OCI-LY7 (cell line): Measurements from ENCODE around the gene RBM19. TPM values are rescaled to one million over a fixed set of nuclear protein-coding genes. Genes with fewer than 3 reads are reported as not detected.

ENCODE experiments used
- BruUV-seq: library from RNA; stranded (reverse); fragments of 400-500 nt; replicated peaks from 2 replicates; lab custom pipeline; 2021; lab: Mats Ljungman, UMichigan
- CTCF ChIA-PET: fragments of 300-600 bp; sonication (Branson Sonifier 250); formaldehyde crosslinking; loops from one replicate; lab custom pipeline; 2022; ENCODE audit warnings: antibody characterized with exemption; ENCODE audit not compliant: unreplicated experiment; lab: Charles Lee
- POLR2A ChIA-PET: fragments of 300-600 bp; sonication (Branson Sonifier 250); formaldehyde crosslinking; loops from one replicate; lab custom pipeline; 2022; ENCODE audit warnings: antibody characterized with exemption; lab: Charles Lee
- DNase-seq: peaks from one replicate; pipeline ENCODE4 v3.0.0-alpha.2; 2015; ENCODE audit warnings: low spot score
- H2AFZ ChIP-seq: fragments of 200-600 bp; sonication (generic), shearing (Covaris generic); 2 replicates; pipeline ENCODE4 v1.6.1; 2014; ENCODE audit warnings: mild to moderate bottlenecking, antibody characterized with exemption, low read length, moderate library complexity
- H3K27ac ChIP-seq: fragments of 200-600 bp; sonication (generic); 2 replicates; pipeline ENCODE4 v1.5.1; 2014; ENCODE audit warnings: mixed run types, low read depth, mild to moderate bottlenecking, moderate library complexity, low read length, inconsistent platforms; ENCODE audit not compliant: poor library complexity, severe bottlenecking
- H3K36me3 ChIP-seq: fragments of 200-600 bp; sonication (generic); 2 replicates; pipeline ENCODE4 v1.6.1; 2014; ENCODE audit warnings: mild to moderate bottlenecking, antibody characterized with exemption, low read length, moderate library complexity, mixed read lengths; ENCODE audit not compliant: insufficient read depth
- H3K4me1 ChIP-seq: fragments of 200-600 bp; sonication (generic); 2 replicates; pipeline ENCODE4 v1.5.1; 2014; ENCODE audit warnings: mild to moderate bottlenecking, low read length; ENCODE audit not compliant: insufficient read depth, poor library complexity, severe bottlenecking
- H3K4me2 ChIP-seq: fragments of 200-600 bp; sonication (generic); 2 replicates; pipeline ENCODE4 v1.6.1; 2014; ENCODE audit warnings: mild to moderate bottlenecking, low read length
- H3K4me3 ChIP-seq: fragments of 200-600 bp; sonication (generic); 2 replicates; pipeline ENCODE4 v1.5.1; 2014; ENCODE audit warnings: mild to moderate bottlenecking, low read depth, low read length; ENCODE audit not compliant: poor library complexity, severe bottlenecking
- H3K79me2 ChIP-seq: fragments of 200-600 bp; sonication (generic); 2 replicates; pipeline ENCODE4 v1.6.1; 2016; ENCODE audit warnings: low read depth, mild to moderate bottlenecking, low read length, moderate library complexity, mixed read lengths; ENCODE audit not compliant: insufficient read depth
- H3K9me2 ChIP-seq: fragments of 200-600 bp; sonication (generic); 2 replicates; pipeline ENCODE4 v1.6.1; 2016; ENCODE audit warnings: mild to moderate bottlenecking, low read length, mixed read lengths; ENCODE audit not compliant: insufficient read depth
- H3K9me3 ChIP-seq: fragments of 200-600 bp; sonication (generic); 2 replicates; pipeline ENCODE4 v1.6.1; 2014; ENCODE audit warnings: mild to moderate bottlenecking, mixed run types, low read length, mixed read lengths
- H4K20me1 ChIP-seq: fragments of 200-600 bp; sonication (generic); 2 replicates; pipeline ENCODE4 v1.6.1; 2014; ENCODE audit warnings: mild to moderate bottlenecking, antibody characterized with exemption, low read length, moderate library complexity, mixed read lengths; ENCODE audit not compliant: insufficient read depth
- EZH2phosphoT487 ChIP-seq: fragments of 200-600 bp; sonication (generic); IDR thresholded peaks from 2 replicates; pipeline ENCODE4 v1.6.1; 2018; ENCODE audit warnings: low read depth, borderline replicate concordance, mild to moderate bottlenecking, mixed run types, antibody characterized with exemption, low read length, moderate library complexity, mixed read lengths
- intact Hi-C: fragments of 100-400 bp; cut with micrococcal nuclease; formaldehyde crosslinking; loops from one replicate; pipeline ENCODE4 v1.10.0; 2022; ENCODE audit not compliant: unreplicated experiment
- total RNA-seq, 2 experiments: library from RNA; depleted of rRNA in 1 of 2; stranded (reverse); fragments of >200 nt in 1 of 2; shearing (Covaris generic) in 1 of 2; gene quantifications; 2 replicates each; pipeline ENCODE4 v1.2.3, GENCODE V29; 2014 to 2022
- TF ChIP-seq, protein P1 (sequence below): fragments of 200-600 bp; sonication (generic); conservative IDR thresholded peaks from 2 replicates; pipeline ENCODE4 v1.5.1; 2014; ENCODE audit warnings: mild to moderate bottlenecking, antibody characterized with exemption, low read length, moderate library complexity, mixed read lengths

RBM19 gene
- total RNA-seq, 2 experiments from 2014 or later = 37.8 to 46.2 TPM

- intact Hi-C loops = no loop called here
- no peak overlapping the region for H3K27ac ChIP-seq
- 0 out of 2 replicates have a peak, but pooled peaks cover 4% of the 10 kb centered on the region for H3K36me3 ChIP-seq
- no peaks in the 10 kb centered on the region for H3K9me2 ChIP-seq
- TF ChIP-seq EZH2phosphoT487 = no peak
- TF ChIP-seq, protein P1, sequence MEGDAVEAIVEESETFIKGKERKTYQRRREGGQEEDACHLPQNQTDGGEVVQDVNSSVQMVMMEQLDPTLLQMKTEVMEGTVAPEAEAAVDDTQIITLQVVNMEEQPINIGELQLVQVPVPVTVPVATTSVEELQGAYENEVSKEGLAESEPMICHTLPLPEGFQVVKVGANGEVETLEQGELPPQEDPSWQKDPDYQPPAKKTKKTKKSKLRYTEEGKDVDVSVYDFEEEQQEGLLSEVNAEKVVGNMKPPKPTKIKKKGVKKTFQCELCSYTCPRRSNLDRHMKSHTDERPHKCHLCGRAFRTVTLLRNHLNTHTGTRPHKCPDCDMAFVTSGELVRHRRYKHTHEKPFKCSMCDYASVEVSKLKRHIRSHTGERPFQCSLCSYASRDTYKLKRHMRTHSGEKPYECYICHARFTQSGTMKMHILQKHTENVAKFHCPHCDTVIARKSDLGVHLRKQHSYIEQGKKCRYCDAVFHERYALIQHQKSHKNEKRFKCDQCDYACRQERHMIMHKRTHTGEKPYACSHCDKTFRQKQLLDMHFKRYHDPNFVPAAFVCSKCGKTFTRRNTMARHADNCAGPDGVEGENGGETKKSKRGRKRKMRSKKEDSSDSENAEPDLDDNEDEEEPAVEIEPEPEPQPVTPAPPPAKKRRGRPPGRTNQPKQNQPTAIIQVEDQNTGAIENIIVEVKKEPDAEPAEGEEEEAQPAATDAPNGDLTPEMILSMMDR = no peak
- no peak for DNase-seq
- no peaks in the 10 kb centered on the region for H4K20me1 ChIP-seq
- H3K9me3 ChIP-seq = no peaks in the 10 kb centered on the region
- no peak overlapping the region for H3K4me3 ChIP-seq
- H3K79me2 ChIP-seq = no peaks in the 10 kb centered on the region
- no peak overlapping the region for H2AFZ ChIP-seq
- POLR2A ChIA-PET = no interaction called here
- H3K4me2 ChIP-seq = no peak overlapping the region
- no TSS peak for BruUV-seq
- no peaks in the 10 kb centered on the region for H3K4me1 ChIP-seq
- CTCF ChIA-PET = no interaction called here
These were observed 78.2 kb downstream of the RBM19 start for GRCh38 chr12:113887906-113888305.

GRCh38 chr12:113886721-113887120, 79.4 kb downstream of the RBM19 start:
- POLR2A ChIA-PET = no interaction called here
- Histone ChIP-seq H3K4me1 (no peaks in the 10 kb centered on the region), H3K4me2 (no peak overlapping the region), H3K27ac (no peak overlapping the region), H3K79me2 (no peaks in the 10 kb centered on the region), H3K9me3 (no peaks in the 10 kb centered on the region), H3K4me3 (no peak overlapping the region), H3K9me2 (no peaks in the 10 kb centered on the region), H4K20me1 (no peaks in the 10 kb centered on the region), H3K36me3 (0 out of 2 replicates have a peak, but pooled peaks cover 4% of the 10 kb centered on the region), H2AFZ (no peak overlapping the region)
- TF ChIP-seq EZH2phosphoT487 = no peak
- TF ChIP-seq, protein P1 = no peak
- no TSS peak for BruUV-seq
- no peak for DNase-seq
- CTCF ChIA-PET = no interaction called here
- intact Hi-C loops = no loop called here

- BruUV-seq = no TSS peak
- CTCF ChIA-PET = no interaction called here
- no peak overlapping the region for H3K4me2 ChIP-seq
- no peak for TF ChIP-seq EZH2phosphoT487
- TF ChIP-seq, protein P1 = no peak
- H3K4me1 ChIP-seq = no peaks in the 10 kb centered on the region
- no peak for DNase-seq
- H3K27ac ChIP-seq = no peak overlapping the region
- H3K4me3 ChIP-seq = no peak overlapping the region
- H3K79me2 ChIP-seq = no peaks in the 10 kb centered on the region
- H3K9me3 ChIP-seq = no peaks in the 10 kb centered on the region
- H3K9me2 ChIP-seq = no peaks in the 10 kb centered on the region
- intact Hi-C loops = no loop called here
- POLR2A ChIA-PET = no interaction called here
- H3K36me3 ChIP-seq = 0 out of 2 replicates have a peak, but pooled peaks cover 4% of the 10 kb centered on the region
- no peak overlapping the region for H2AFZ ChIP-seq
- no peaks in the 10 kb centered on the region for H4K20me1 ChIP-seq
These were observed 81.7 kb downstream of the RBM19 start for GRCh38 chr12:113884392-113884791.
